Stromal cell of bone marrow (primary cell): Measurements from ENCODE around the gene ILF2.

ENCODE experiments used
- DNase-seq: peaks from one replicate; pipeline ENCODE4 v3.0.0-alpha.2; 2012; ENCODE audit warnings: low read depth

Gene ILF2

DNA sequence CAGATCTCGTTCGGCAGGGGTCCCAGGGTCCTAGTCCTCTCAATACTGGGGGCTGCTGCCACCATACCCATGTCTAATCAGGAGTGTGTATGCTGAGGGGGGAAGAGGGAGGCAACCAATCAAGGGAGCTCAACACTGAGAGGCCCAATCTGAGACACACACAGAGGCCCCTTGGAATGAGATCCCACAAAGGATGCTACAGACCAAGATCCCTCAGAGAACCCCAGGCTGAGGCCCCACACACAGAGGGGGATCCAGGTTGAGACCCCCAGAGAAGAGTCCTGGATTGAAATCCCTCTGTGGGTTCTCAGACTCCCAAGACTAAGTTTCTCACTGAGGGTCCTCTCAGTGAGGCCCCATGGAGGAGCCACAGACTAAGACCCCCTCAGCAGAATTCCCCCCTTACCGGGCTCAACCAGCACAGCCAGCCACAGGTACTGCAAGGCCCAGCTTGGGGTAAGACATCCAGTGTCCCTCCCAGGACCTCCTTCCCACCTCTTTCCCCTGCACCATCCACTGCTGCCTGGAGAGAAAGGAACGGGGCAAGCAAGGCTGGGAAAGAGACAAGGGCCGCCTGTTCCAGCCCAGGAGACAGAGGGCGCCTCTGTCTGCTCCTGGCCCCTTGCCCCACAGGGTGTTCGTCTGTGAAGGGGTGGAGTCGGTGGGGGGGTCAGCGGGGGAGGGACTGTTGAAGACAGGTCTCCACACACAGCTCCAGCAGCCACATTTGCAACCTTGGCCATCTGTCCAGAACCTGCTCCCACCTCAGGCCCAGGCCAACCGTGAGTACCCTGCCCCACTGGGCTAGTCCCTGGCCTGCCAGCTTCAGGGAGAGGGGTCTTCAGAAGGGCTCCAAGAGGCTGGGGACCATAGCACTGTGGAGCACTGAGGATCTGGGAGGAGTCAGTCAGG is 42.8 kb downstream of the ILF2 start, which contains the start of gene S100A1:
S100A1 (plus strand) TSS at position 720 of the 912 bp plus-strand sequence. CDS start 2,088 bp downstream, outside the sequence.
- DNase-seq, result no peak

DNA sequence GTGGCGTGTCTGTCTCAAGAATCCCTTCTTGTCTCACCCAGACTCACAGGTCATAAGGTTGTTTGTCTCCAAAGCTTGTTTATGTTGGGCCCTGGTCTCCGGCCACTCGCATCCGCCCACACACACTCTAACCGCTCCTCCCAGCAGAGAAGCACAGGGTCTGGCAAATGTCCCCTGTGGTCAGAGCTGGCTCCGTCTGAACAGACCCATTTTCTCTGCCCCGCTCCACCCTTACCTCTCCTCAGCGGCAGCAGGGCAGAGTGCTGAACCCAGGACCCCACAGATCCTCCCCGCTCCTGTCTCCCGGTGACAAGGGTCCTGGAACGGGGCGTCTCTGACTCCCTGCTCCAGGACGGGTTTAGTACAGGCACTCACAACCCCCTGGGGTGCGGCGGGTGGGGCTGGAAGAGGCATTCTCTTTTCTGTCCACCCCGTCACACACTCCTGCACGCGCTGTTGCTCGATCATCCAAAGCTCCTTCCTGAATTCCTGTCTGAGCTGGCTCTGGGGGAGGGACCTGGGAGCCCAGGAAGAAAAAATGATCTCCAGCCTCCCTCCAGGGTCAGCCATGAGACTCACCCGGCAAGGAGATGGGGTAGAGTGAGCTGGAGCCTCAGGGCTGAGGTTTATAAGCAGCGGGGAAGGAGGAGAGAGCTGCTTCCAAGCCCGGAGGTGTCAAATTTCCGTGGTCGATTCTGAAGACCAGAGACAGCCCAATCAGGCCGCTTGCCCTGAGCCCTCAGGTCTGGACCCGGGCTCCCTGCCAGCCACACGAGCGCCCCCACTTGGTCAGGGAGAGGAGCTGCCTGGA is 43.7 kb downstream of the ILF2 start, which contains the start of gene S100A13:
S100A13 (minus strand) TSS at position 602 of the 811 bp plus-strand sequence. CDS start 1,033 bp downstream, outside the sequence.
- DNase-seq, result peak; percentile 92

DNA sequence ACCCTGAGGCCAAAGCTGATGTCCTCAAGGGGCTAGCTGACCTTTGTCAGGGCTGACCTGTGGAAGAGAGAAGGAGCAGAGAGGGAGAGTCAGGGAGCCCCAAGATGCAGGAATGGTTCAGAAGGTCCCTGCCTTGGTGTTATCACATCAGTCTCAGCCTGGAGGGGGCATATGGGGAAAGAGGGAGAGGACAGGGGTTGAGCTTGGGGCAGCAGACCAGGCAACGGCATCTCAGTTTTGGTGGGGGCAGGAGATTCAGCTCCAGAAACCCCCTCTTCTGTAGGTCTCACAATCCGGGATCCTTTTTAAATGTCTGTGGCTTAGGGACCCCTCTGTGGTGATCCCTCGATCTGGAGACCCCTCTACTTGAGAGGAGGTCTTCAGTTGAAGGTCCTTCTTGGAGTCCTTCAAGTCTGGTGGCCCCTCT is 44.3 kb downstream of the ILF2 start:
- DNase-seq, result no peak

DNA sequence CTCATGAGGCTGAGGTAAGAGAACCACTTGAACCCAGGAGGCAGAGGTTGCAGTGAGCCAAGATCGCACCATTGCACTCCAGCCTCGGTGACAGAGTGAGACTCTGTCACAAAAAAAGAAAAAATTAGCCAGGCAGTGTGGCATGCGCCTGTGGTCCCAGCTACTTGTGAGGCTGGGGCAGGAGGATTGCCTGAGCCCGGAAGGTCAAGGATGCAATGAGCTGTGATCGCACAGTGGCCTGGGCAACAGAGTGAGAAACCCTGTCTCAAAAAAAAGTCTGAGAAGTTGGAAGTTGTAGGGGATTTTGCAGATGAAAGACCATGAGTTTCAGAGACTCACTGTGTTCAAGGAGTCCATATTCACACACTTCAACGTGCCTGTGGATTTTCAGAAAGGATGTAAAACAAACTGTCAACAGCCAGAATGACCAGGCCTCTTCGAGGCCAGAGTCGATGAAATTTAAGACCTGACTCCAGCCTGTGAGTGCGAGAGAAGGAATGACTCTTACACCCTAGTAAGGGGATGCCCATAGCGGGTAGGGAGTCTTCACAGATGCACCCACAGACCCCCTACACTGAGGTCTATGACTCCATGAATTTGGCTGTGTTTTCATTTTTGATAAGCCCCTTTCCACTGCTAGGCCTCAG is 45.7 kb downstream of the ILF2 start:
- DNase-seq, result no peak

DNA sequence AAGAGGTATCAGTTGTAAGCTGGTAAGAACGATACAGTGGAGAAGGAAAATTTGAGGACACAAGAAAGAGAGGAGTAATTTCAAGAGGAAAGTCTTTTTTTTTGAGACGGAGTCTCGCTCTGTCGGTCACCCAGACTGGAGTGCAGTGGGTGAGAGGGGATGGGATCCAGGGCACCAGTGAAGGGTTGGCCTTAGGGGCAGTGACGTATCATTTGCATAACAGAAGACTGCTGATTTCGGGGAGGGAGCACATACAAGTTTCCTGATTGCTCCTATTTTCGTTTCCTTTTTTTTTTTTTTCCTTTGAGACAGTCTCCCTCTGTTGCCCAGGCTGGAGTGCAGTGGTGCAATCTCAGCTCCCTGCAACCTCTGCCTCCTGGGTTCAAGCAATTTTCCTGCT is 47.7 kb downstream of the ILF2 start:
- DNase-seq, result no peak

DNA sequence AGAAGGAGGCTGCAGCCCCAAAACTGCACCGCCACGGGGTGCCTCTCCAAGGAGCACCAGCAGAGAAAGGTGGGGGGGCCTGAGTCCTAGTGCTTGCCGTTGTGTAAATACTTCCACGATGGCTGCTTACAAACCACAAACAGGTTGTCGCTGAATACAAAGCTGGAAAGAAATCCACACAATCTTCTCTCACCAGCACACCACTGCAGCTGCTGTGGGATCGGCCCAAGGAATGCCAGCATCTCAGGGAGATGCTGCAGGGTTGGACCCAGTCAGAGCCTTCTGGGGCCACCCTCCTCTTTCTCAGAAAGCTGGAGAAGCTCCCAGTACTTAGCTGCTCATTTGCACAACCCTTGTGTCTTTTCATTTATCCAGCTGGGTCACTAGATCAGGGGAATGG is 51.6 kb downstream of the ILF2 start:
- DNase-seq, result no peak

DNA sequence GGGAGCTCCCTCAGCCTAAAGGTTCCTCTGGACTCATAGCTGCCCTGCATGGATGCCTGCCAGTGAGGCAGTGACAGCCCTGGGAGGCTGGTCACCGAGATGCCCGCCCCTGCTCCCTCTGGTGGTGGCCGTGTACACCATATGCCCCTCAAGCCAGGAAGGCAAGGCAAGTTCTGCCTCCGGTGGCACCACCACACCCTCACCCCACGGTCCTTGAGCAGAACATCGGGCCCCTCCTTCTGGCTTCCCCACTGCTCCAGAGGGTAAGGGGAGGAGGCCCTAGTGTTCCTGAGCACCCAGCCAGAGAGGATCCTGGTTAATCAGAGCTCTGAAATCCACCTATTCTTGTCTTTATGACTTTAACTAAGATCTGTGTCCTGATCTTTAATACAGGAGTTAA is 53.1 kb downstream of the ILF2 start:
- no peak for DNase-seq

DNA sequence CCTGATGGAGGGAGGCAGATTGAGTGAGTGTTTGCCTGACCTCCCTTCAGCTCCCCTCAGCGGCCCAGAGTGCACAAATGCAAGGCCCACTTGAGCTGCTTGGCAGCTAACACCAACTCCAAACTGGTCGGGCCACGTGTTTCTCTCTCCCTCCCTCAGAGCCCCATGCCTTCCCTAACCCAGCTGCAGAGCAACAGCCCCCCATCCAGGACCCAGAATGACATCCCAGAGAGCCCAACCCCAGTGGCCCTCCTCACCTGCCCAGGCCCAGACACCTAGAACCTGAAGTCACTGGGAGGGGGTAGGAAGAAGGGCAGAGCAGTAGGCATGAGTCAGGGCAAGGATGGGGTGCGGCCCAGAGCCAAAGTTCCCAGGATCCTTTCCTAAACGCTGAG is 53.9 kb downstream of the ILF2 start:
- no peak for DNase-seq

DNA sequence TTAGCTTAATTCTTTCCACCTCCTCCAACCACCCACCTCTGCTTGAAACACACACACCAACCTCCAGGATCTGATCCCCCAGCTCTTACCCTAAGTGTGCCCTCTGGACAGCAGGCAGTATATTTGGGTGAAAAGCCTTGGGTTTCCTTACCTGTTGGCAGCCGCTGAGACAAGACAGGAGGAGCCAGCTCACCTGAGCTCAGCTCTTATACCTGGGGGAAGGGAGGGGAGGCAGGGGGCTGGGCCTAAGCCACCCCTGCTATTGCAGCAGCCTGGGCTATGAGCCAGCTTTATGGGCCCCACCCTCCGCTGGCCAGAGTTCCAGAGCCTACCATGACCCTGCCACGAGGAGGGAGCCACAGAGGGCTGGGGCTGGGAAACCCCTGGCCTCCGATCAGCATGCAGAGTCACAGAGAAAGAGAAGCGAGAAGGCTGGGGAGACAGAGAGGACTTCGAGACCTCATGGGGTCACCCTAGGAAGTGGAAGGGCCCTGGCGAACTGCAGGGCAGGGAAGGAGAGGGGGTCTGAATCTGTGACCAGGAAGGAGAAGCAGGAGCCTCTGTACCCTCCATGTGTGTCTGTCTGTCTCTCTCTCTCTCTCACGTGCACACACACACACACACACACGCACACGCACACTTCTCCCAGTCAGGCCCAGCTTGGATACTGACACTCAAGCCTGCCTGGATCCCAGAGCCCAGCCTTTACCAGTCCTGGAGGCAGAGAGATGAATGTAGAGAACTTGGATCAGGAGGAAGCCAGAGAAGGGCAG is 54.5 kb downstream of the ILF2 start, which contains the start of gene S100A14:
S100A14 (minus strand) TSS at position 182 of the 773 bp plus-strand sequence. CDS start 467 bp downstream, outside the sequence.
- no peak for DNase-seq

DNA sequence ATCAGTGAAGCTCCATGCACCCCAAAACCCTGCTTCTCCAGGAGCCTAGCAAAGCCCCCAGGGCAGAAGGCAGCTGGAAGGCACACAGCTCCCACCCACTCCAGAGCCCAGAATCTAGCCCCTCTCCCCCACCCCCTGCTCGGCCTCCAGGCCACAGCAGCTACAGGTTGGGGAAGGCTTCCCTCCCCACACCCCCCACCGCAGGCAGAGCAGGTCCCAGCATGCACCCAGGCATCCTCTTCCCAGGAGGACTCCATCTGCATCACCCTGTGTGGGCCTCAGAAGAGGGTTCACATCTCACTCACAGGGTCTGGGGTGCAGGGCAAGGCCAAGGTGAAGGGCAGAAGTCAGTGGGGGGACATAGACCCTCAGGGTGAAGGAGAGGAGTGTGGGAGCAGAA is 55.4 kb downstream of the ILF2 start:
- DNase-seq, result no peak

DNA sequence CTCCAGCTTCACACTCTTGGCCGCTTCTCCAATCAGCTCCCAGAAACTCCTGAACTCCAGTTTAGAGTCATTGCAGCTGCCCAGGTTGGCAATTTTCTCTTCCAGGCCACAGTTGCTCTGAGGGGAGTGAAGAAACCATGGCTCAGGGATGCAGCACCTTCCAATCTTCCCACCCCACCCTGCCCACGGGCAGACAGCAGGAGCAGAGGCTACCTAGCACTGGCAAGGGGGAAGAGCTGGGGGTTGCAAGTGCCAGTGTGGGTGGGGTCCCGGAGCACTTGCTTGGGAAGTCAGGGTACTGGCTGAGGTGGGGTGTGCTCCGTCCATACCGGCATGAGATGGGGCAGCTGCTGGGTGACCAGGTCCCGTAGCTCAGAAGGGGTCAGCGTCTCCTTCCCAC is 55.9 kb downstream of the ILF2 start:
- DNase-seq, result no peak

DNA sequence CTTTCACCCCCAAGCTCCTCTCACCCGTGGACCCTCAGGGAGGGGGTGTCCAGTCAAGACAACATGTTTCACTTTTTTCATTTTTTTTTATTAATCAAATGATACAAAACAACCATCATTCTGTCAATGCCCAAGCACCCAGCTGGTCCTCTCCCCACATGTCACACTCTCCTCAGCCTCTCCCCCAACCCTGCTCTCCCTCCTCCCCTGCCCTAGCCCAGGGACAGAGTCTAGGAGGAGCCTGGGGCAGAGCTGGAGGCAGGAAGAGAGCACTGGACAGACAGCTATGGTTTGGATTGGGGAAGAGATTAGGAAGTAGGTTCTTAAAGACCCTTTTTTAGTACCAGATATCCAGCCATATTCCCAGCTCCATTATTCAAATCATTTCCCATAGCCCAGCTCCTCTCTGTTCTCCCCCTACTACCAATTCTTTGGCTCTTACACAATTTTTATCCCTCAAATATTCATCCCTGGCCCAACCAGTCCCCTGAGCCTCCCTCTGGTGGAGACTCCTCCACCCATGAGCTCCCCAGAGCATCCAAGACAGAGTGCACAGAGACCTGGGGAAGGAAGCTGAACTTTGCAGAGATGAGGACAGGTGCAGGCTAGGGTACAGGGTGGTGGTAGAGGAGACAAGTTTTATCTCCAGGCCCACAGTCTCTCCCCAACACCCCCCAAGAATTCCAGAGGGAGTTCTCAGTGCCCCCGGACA is 56.4 kb downstream of the ILF2 start:
- no peak for DNase-seq

DNA sequence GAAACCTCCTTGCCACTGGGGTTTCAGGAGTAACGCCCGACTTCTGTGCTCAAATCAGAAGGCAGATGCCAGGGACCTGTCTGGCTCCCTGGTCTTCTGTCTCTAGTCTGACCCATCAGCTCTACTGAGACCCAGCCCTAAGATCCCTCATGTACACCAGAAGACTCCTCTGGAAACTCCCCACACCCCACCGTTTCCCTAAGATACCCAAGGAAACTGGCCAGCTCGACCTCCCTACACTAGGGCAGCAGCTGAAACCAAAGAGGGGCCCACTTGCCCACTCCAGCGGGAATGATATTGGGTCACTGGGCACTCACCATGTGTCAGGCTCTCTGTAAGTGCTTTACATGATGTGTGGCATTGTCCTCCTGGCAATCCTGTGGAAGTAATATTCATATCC is 57.4 kb downstream of the ILF2 start:
- no peak for DNase-seq

DNA sequence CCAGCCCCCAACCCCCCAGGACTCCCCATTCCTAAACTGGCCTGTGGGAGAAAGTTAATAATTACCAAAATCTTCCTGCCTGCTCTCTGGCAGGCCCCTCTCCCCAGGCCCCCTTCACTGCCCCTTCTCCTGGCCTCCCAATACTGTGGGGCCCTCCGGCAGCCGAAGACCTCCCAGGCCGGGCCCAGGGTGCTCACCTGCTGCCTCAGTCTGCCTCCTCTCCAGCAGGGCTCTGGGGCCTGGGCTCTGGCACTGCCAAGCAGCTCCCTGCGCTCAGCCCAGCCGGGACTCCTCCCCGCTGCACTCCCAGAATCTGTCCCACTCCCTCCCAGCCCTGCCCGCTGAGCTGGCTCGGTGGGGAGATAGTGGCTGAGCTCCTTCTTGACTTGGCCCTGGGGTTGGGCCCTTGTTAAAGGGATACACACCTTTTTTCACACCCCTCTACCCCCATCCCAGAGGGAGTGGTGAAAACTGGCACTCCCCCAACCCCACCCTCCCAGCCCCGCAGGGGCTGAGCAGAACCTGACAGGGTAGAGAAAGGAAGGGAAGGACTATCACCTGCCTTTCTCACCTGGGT is 58.0 kb downstream of the ILF2 start, which contains the start of gene S100A16:
S100A16 (minus strand) TSS at position 383 of the 577 bp plus-strand sequence. CDS start 4,986 bp downstream, outside the sequence.
- DNase-seq, result peak; percentile 62

DNA sequence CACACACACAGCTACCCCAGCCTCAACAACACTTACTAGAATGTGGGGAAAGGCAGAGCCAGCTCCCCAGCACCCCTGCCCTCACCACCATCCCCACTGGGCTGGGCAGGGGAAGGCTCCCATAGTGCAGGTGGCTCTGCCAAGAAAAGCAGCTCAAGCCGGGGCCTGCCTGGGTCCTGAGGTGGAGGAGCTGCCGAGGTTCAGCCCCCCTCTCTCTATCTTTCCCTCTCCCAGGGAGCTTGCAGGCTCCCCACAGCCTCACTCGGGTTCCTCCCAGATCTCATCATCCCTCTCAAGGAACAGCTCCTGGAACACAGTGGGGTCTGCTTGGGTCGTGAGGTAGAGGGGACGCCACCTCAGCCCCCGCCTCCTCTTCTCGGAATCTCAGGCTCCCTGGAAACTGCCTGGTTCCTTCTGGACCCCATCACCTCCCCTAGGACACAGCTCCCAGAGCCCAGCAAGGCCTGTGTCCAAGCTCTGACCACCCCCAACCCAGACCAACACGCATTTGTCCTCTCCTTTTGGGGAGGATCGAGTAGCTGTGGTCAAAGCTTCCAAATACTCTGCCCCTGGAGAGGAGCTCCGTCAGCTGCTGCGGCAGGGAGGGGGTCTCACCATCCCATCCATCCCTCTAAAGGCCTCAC is 58.6 kb downstream of the ILF2 start:
- no peak for DNase-seq
